Muscle of arm (tissue), 12 donors: ENCODE data around the gene DDB1. TPM values are rescaled to one million over a fixed set of nuclear protein-coding genes. Genes with fewer than 3 reads are reported as not detected.

Experiments used
- DNase-seq: peaks from one replicate; pipeline ENCODE4 v3.0.0-alpha.2; 2013
- polyA plus RNA-seq, 12 donors: library from polyadenylated mRNA; unstranded; fragments of 120-200 nt; gene quantifications; one replicate each; pipeline ENCODE4 v1.2.1, GENCODE V29; 2013; ENCODE audit not compliant: insufficient read length in 12 of 12

The DDB1 gene
- polyA plus RNA-seq, 12 donors: 158 to 355 (median 188) TPM

DNA sequence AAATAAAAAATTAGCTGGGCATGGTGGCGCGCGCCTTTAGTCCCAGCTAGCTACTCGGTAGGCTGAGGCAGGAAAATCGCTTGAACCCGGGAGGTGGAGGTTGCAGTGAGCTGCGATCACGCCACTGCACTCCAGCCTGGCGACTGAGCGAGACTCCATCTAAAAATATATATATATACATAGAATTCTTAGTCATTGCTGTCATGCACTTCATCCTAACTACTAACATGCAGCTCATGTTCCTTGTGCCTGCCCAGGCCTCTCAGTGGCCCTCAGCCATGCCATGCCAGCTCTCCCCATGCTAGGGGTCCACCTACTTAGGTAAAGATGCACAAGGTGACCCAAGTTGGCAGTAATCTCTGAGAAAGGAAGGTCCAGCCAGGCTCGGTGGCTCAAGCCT, 25.7 kb upstream of the DDB1 start:
- DNase-seq: no peak

GRCh38 chr11:61357894-61358239, 25.0 kb upstream of the DDB1 start:
- no peak for DNase-seq

- no peak for DNase-seq
Observed at GRCh38 chr11:61357233-61357893, 24.5 kb upstream of the DDB1 start.

DNA sequence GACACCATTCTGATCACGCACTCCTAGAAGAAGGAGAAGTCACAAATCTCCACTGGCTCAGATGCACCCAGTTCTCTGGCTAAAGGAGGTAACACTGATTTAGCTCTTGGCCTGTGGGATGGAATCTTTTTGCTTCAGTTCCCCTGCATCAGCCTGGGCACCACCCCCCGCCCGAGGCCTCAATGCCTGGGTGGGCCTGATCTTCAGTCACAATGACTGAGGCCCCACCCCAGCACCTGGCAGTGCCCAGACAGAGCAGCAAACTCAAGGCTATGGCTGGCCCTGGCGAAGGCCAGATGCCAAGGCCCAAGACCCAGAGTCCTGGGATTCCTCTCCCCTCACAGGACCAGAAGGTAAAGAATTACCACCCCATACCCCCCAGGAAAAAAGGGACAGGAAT, 23.8 kb upstream of the DDB1 start:
- no peak for DNase-seq

DNA sequence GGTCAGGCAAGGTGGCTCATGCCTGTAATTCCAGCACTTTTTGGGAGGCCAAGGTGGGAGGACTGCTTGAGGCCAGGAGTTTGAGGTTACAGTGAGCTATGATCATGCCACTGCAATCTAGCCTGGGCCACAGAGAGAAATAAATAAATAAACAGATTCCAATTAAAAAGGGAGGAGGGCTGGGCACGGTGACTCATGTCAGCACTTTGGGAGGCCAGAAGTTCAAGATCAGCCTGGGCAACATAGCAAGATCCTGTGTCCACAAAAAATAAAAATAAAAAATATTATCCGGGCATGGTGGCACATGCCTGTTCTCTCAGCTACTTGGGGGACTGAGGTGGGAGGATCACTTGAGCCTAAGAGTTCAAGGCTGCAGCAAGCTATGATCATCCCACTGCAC, 21.3 kb upstream of the DDB1 start:
- no peak for DNase-seq

GRCh38 chr11:61353131-61354067, 20.5 kb upstream of the DDB1 start:
- DNase-seq: no peak

- DNase-seq: no peak
Observed at GRCh38 chr11:61352038-61352437, 19.1 kb upstream of the DDB1 start.

DNA sequence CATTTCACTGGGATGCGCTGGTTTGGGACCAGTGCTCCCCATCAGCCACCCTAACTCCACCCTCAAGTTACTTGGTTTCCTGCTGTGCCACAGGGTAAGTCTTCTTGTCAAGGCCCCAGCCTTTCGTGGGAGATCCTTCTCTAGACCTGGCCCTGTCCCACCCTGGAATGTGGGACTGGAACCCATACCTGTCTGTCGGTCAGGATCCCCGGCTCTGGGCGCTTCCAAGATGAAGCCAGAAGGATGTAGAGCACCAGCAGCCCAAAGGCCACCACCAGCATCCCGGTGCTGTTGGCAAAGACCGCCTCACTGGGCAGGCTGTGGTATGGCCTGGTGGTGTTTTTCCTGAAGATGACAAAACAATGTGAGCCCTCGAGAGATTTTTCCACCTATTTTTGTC, 17.9 kb upstream of the DDB1 start:
- DNase-seq: no peak

- no peak for DNase-seq
Observed at GRCh38 chr11:61350336-61350735, 17.4 kb upstream of the DDB1 start.

DNA sequence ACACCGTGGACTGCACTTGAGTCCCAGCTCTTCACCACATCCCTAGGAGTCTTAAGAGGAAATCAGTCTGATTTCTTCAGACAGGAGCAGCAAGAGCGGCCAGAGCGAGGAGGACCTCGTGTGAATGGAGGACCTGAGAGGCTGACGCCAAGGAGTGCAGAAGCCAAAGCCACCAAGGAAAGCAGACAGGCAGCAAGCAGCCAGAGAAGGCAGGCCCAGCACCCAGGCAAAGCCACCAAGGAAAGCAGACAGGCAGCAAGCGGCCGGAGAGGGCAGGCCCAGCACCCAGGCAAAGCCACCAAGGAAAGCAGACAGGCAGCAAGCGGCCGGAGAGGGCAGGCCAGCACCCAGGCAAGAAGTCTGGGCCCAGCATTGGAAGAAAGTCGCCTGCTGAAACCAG, 17.0 kb upstream of the DDB1 start:
- no peak for DNase-seq

DNA sequence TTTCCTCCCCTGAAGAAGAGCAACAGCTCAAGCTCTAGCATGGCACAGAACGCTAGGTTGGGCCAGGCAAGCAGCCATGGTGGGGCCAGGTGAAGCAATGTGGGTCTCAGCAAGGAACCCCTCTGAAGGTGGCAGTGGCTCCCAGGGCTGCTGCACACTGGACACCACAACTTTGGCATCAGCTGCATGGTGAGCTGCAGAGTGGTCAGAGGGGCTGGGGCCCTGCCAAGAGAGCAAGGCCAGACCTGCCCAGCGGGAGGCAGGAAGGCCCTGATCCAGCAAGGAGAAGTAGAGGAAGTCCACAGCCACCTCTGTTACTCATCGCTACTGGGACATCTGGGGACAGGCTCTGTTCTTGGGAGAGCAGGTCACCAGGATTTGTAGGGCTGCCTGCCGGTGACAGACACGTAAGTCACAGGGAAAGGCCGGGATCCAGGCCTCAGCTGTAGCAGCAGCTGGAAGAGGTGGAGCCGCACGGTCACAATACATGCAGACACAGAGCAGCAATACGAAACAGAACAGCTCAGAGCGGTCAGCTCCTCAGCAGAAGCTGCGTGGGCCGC, 16.4 kb upstream of the DDB1 start:
- DNase-seq: no peak

GRCh38 chr11:61347916-61348461, 15.1 kb upstream of the DDB1 start:
- no peak for DNase-seq

GRCh38 chr11:61345954-61346843, 13.3 kb upstream of the DDB1 start:
- DNase-seq: no peak

DNA sequence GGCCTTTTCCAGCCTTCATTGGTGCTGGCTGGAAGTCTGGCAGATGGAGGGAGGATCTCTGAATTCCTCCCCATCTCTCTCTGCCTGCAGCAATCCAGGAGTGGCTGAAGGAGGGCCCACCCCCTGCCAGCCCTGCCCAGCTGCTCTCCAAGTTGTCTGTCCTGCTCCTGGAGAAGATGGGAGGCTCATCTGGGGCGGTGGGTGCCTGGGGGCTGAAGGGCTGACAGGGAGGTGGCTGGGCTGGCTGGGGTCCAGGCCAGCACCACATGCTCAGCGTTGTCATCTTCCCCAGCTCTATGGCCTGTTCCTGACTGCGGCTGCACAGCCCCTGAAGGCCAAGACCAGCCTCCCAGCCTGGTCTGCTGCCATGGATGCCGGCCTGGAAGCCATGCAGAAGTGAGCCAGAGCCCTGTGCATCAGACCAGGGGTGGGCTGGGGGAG, 12.3 kb upstream of the DDB1 start:
- no peak for DNase-seq

DNA sequence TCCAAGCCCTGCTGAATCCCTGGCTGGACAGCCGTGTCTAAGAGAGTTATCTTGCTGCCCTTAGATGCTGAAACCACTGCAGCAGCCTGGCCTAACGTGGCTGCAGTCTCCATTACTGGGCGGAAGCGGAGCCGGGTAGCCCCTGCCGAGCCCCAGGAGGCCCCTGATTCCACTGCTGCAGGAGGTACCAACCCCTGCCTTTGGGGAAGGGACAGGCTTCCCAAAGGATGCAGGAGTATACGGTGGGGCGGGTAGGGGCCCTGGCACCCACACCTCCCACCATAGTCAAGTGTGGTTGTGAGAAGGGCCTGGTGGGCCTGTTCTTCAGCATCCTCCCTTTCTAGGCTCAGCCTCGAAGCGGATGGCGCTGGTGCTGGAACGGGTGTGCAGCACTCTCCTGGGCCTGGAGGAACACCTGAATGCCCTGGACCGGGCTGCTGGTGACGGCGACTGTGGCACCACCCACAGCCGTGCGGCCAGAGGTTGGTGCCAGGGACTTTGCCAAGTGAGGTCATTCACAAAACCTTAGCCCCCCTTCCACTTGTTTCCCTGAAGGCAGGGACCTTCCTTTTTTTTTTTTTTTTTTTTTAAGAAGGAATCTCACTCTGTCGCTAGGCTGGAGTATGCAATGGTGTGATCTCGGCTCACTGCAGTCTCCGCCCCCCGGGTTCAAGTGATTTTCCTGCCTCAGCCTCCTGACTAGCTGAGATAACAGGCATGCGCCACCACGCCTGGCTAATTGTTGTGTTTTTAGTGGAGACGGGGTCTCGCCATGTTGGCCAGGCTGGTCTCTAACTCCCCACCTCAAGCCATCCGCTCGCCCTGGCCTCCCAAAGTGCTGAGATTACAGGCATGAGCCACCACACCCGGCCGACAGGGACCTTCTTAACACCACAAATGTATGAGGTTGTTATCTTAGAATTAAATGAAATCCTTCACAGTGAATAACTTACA, 11.2 kb upstream of the DDB1 start:
- DNase-seq: no peak

DNA sequence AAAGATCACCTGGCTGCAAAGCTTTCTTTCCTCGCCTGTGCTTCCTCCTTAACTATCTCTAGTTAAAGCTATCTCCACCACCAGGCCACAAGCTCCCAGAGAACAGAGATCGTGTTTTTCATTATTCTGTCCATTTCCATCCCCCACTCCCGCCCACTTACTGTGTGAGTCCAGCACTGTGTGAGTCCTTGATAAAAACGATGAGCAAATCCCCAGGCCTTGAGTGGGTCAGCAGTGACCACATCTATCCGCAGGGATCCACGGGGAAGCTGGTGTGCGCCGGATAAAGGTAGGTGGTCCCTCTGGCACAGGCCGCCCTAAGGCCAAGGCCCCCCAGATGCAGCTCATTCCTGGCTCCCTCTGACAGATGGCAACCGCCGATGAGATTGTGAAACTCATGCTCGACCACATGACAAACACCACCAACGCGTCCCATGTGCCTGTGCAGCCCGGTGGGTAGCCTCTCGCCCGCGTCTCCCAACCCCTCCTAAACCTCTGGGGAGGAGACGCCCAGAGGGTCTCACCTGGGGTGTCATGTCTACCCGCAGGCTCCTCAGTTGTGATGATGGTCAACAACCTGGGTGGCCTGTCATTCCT, 9.4 kb upstream of the DDB1 start:
- no peak for DNase-seq

DNA sequence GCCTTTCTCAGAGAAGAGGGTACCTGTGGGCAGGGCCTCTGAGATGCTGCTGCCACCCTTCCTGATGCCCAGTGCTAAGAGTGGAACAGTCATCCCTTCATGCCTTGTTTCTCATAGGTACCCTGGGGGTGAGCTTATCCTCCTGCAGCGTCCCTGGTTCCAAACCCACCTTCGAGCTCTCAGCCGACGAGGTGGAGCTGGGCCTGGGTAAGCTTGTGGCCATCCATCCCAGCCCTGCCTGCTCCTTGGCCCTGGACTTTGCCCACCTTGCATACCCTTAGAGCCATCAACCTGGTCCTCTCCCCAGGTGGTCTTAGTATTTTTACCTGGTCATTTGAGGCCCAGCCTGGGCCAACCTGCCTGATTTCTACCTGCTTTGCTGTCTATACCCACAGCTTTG, 8.8 kb upstream of the DDB1 start:
- no peak for DNase-seq

GRCh38 chr11:61340979-61341378, 8.1 kb upstream of the DDB1 start:
- DNase-seq: no peak

- DNase-seq: no peak
Observed at GRCh38 chr11:61339490-61339878, 6.6 kb upstream of the DDB1 start.
